HepG2 (cell line): ENCODE results near the gene CLDN20. TPM values are rescaled to one million over a fixed set of nuclear protein-coding genes. Genes with fewer than 3 reads are reported as not detected.
"Not testable (repeated sequence)": the region's sequence is repeated elsewhere in the genome, so short reads cannot be mapped to it uniquely, and the experiment has no call there.

Source experiments
- ATAC-seq: fragments of 200-7000 bp; cut with Tn5 transposase; 3 replicates; pipeline ENCODE4 v1.9.1; 2020; ENCODE audit warnings: mild to moderate bottlenecking, moderate library complexity
- BruUV-seq: library from RNA; stranded (reverse); fragments of 400-500 nt; replicated peaks from 2 replicates; lab custom pipeline; 2021; lab: Mats Ljungman, UMichigan
- CTCF ChIA-PET: fragments of 300-600 bp; formaldehyde crosslinking; extraction: SDS; loops from one replicate; lab custom pipeline; 2021; ENCODE audit warnings: low total read pairs, inconsistent platforms, low intra/inter-chr PET ratio; lab: Yijun Ruan, JAX
- POLR2A ChIA-PET: fragments of 350-600 bp; sonication (Branson Sonifier 250); formaldehyde crosslinking; loops from one replicate; lab custom pipeline; 2020; ENCODE audit warnings: antibody characterized with exemption, inconsistent platforms; lab: Yijun Ruan, JAX
- DNase-seq: peaks from one replicate; pipeline ENCODE4 v3.0.0-alpha.2; 2015; ENCODE audit warnings: low spot score
- FAIRE-seq: peaks from 3 replicates; lab custom pipeline; 2011; peaks lifted over from hg19 to GRCh38; lab: Jason Lieb, UNC
- H2AFZ ChIP-seq: one replicate; pipeline ENCODE4 v1.6.1; 2011; ENCODE audit warnings: low read length, inconsistent platforms
- H3K27ac ChIP-seq: fragments of 300-600 bp; 3 replicates; pipeline ENCODE4 v1.8.0; 2011; ENCODE audit warnings: mixed run types, mild to moderate bottlenecking, mixed read lengths, low read length, inconsistent platforms; ENCODE audit not compliant: insufficient read depth; ENCODE audit errors: extremely low read length
- H3K27me3 ChIP-seq, 2 experiments: fragments of 200-600 bp in 1 of 2; 2 replicates in 1 of 2; 3 replicates in 1 of 2; pipeline versions ENCODE4 v1.6.0 to v1.8.0; 2011; ENCODE audit warnings: low read length in 2 of 2, mild to moderate bottlenecking in 2 of 2, moderate library complexity in 2 of 2, inconsistent platforms in 1 of 2; ENCODE audit not compliant: insufficient read depth in 2 of 2, control insufficient read depth in 1 of 2
- H3K36me3 ChIP-seq, 2 experiments: fragments of 200-600 bp in 1 of 2; replicated peaks in 1 of 2; 2 replicates in 1 of 2; 3 replicates in 1 of 2; pipeline versions ENCODE4 v1.5.1 to v1.8.0; 2011; ENCODE audit warnings: low read length in 2 of 2, inconsistent platforms in 1 of 2; ENCODE audit not compliant: insufficient read depth in 2 of 2, control insufficient read depth in 1 of 2
- H3K4me1 ChIP-seq: 2 replicates; pipeline ENCODE4 v1.5.1; 2012; ENCODE audit warnings: low read length, inconsistent platforms; ENCODE audit not compliant: insufficient read depth
- H3K4me2 ChIP-seq: 2 replicates; pipeline ENCODE4 v1.6.0; 2011; ENCODE audit warnings: low read depth, low read length, inconsistent platforms
- H3K4me3 ChIP-seq, 3 experiments: fragments of 200-600 bp in 1 of 3; sonication (generic), shearing (Covaris generic) in 1 of 3; replicated peaks in 1 of 3; 2 replicates each; pipeline ENCODE4 v1.5.1; 2011 to 2016; ENCODE audit warnings: low read length in 3 of 3, inconsistent platforms in 2 of 3, low read depth in 2 of 3, mild to moderate bottlenecking in 2 of 3, control low read depth in 1 of 3, mixed read lengths in 1 of 3; ENCODE audit not compliant: insufficient read depth in 1 of 3
- H3K79me2 ChIP-seq: one replicate; pipeline ENCODE4 v1.6.1; 2011; ENCODE audit warnings: low read length, inconsistent platforms; ENCODE audit not compliant: insufficient read depth
- H3K9ac ChIP-seq: 2 replicates; pipeline ENCODE4 v1.6.0; 2011; ENCODE audit warnings: mild to moderate bottlenecking, low read depth, low read length, inconsistent platforms; ENCODE audit not compliant: insufficient read depth
- H3K9me3 ChIP-seq: 2 replicates; pipeline ENCODE4 v1.5.1; 2012; ENCODE audit warnings: mild to moderate bottlenecking, low read length
- H4K20me1 ChIP-seq: 2 replicates; pipeline ENCODE4 v1.6.0; 2011; ENCODE audit warnings: inconsistent platforms, mild to moderate bottlenecking, low read length, moderate library complexity; ENCODE audit not compliant: insufficient read depth
- ARHGAP35 ChIP-seq: sonication (generic); formaldehyde crosslinking; IDR thresholded peaks from 2 replicates; pipeline ENCODE4 v1.9.0; 2022; ENCODE audit warnings: mild to moderate bottlenecking, inconsistent platforms, moderate library complexity, missing genetic modification reagents, borderline replicate concordance
- THYN1 ChIP-seq: sonication (generic); formaldehyde crosslinking; IDR thresholded peaks from 2 replicates; pipeline ENCODE4 v1.8.1; 2023; ENCODE audit warnings: low read depth, mild to moderate bottlenecking, moderate library complexity, missing genetic modification reagents, borderline replicate concordance
- WGBS: methylation state at CpG from one replicate; pipeline ENCODE4 v1.1.6; 2017; ENCODE audit warnings: low lambda C conversion rate; 5-methylcytosine and 5-hydroxymethylcytosine counted together
- in situ Hi-C: cut with HindIII; loops from 2 replicates; pipeline ENCODE4 v1.10.0; 2017; ENCODE audit warnings: low pct_unique_long_range_greater_than_20kb; ENCODE audit not compliant: extremely low pct_ligation_motif_present
- intact Hi-C: fragments of 100-400 bp; cut with micrococcal nuclease; formaldehyde crosslinking; loops from one replicate; pipeline ENCODE4 v1.10.0; 2022; ENCODE audit not compliant: unreplicated experiment
- polyA plus RNA-seq, 8 experiments: library from polyadenylated mRNA; depleted of rRNA in 3 of 8; stranded (reverse) in 7 of 8; unstranded in 1 of 8; fragments of >200 nt; fragmentation: Illumina TruSeq in 4 of 8; extraction: Trizol in 4 of 8; gene quantifications; 2 replicates each; pipeline versions ENCODE4 v1.2.1 to v1.2.3, GENCODE V29; 2011 to 2016; ENCODE audit warnings: low read depth in 4 of 8, missing spikeins in 1 of 8, mixed read lengths in 1 of 8; ENCODE audit not compliant: insufficient read depth in 1 of 8
- total RNA-seq, 5 experiments: library from RNA; depleted of rRNA; stranded (reverse); fragments of >200 nt; fragmentation: Illumina TruSeq; extraction: Trizol; gene quantifications; 2 replicates each; pipeline ENCODE4 v1.2.3, GENCODE V29; 2016; ENCODE audit warnings: low read depth in 1 of 5
- TF ChIP-seq, protein P1 (sequence below): sonication (generic); formaldehyde crosslinking; IDR thresholded peaks from 2 replicates; pipeline ENCODE4 v1.5.0; 2020; ENCODE audit warnings: mild to moderate bottlenecking, missing genetic modification reagents, borderline replicate concordance

Gene CLDN20
- total and polyA plus RNA-seq, 2 of the 13 experiments (the other 11 are each of a cell fraction or from before 2014, with no cell fraction given) = not detected

GRCh38 chr6:155216312-155217046 lies 47.3 kb upstream of the CLDN20 start (continued):
- no peak for TF ChIP-seq THYN1
- no peak for TF ChIP-seq ARHGAP35 (CRISPR knock-in tag)
- TF ChIP-seq, protein P1, sequence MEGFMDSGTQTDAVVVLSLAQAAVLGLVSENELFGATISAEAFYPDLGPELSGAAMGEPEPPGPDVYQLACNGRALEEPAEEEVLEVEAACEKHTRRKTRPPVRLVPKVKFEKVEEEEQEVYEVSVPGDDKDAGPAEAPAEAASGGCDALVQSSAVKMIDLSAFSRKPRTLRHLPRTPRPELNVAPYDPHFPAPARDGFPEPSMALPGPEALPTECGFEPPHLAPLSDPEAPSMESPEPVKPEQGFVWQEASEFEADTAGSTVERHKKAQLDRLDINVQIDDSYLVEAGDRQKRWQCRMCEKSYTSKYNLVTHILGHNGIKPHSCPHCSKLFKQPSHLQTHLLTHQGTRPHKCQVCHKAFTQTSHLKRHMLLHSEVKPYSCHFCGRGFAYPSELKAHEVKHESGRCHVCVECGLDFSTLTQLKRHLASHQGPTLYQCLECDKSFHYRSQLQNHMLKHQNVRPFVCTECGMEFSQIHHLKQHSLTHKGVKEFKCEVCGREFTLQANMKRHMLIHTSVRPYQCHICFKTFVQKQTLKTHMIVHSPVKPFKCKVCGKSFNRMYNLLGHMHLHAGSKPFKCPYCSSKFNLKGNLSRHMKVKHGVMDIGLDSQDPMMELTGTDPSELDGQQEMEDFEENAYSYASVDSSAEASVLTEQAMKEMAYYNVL (CRISPR knock-in tag) = no peak

DNA sequence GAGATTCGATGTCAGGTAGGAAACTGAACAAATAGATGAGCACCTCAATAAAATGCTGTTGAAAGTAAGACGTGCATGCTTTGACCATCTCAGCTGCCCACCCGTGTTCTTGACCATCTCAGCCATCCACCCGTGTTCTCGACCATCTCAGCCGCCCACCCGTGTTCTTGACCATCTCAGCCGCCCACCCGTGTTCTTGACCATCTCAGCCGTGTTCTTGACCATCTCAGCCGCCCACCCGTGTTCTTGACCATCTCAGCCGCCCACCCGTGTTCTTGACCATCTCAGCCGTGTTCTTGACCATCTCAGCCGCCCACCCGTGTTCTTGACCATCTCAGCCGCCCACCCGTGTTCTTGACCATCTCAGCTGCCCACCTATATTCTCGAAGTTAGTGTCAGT lies 45.1 kb upstream of the CLDN20 start:
- H3K79me2 ChIP-seq, DNase-seq, H4K20me1 ChIP-seq, H3K9ac ChIP-seq, CTCF ChIA-PET, BruUV-seq, H3K9me3 ChIP-seq, ATAC-seq, H3K4me1 ChIP-seq, H2AFZ ChIP-seq, FAIRE-seq, H3K4me2 ChIP-seq, intact Hi-C loops, H3K27ac ChIP-seq, H3K36me3 ChIP-seq, H3K4me3 ChIP-seq, H3K27me3 ChIP-seq, POLR2A ChIA-PET, in situ Hi-C loops: not testable (repeated sequence)
- WGBS = 79% methylated on average over 20 of the region's 20 CpGs
